HepG2 (cell line): ENCODE results near the gene PPP1CB. TPM values are rescaled to one million over a fixed set of nuclear protein-coding genes. Genes with fewer than 3 reads are reported as not detected.

Experiments
- ARID2 ChIP-seq: sonication (generic); formaldehyde crosslinking; IDR thresholded peaks from 2 replicates; pipeline ENCODE4 v1.8.1; 2022; ENCODE audit warnings: mild to moderate bottlenecking, missing genetic modification reagents, borderline replicate concordance
- DZIP1 ChIP-seq: sonication (generic); formaldehyde crosslinking; IDR thresholded peaks from 2 replicates; pipeline ENCODE4 v1.5.0; 2020; ENCODE audit warnings: mild to moderate bottlenecking, missing genetic modification reagents
- FOXA1 ChIP-seq, 2 experiments: fragments of 450-650 bp in 1 of 2; sonication (generic) in 1 of 2; formaldehyde crosslinking in 1 of 2; IDR thresholded peaks; 2 replicates each; pipeline versions ENCODE4 v1.4.0 to v1.6.1; 2016 to 2020; ENCODE audit warnings: missing genetic modification reagents in 1 of 2
- GZF1 ChIP-seq: sonication (generic); formaldehyde crosslinking; IDR thresholded peaks from 2 replicates; pipeline ENCODE4 v1.5.1; 2020; ENCODE audit warnings: mild to moderate bottlenecking, missing genetic modification reagents
- HMG20B ChIP-seq: conservative IDR thresholded peaks from 2 replicates; pipeline ENCODE4 v1.6.1; 2016; ENCODE audit warnings: missing genetic modification reagents, missing compliant biosample characterization
- IKZF4 ChIP-seq: sonication (generic); formaldehyde crosslinking; IDR thresholded peaks from 2 replicates; pipeline ENCODE4 v1.5.1; 2020; ENCODE audit warnings: borderline replicate concordance, mild to moderate bottlenecking, low read depth, missing genetic modification reagents; ENCODE audit errors: not compliant biosample characterization
- MTA3 ChIP-seq: sonication (generic); formaldehyde crosslinking; IDR thresholded peaks from 2 replicates; pipeline ENCODE4 v1.4.0; 2020; ENCODE audit warnings: missing genetic modification reagents
- SALL1 ChIP-seq: sonication (generic); formaldehyde crosslinking; IDR thresholded peaks from 2 replicates; pipeline ENCODE4 v1.8.0; 2022; ENCODE audit warnings: mild to moderate bottlenecking, missing genetic modification reagents
- THAP9 ChIP-seq: sonication (generic); formaldehyde crosslinking; IDR thresholded peaks from 2 replicates; pipeline ENCODE4; 2020; ENCODE audit warnings: missing genetic modification reagents, mild to moderate bottlenecking, borderline replicate concordance
- ZFAT ChIP-seq: sonication (generic); formaldehyde crosslinking; conservative IDR thresholded peaks from 2 replicates; pipeline ENCODE4 v1.8.1; 2023; ENCODE audit warnings: missing genetic modification reagents, inconsistent platforms
- ZNF354B ChIP-seq: sonication (generic); formaldehyde crosslinking; IDR thresholded peaks from 2 replicates; pipeline ENCODE4 v1.8.0; 2022; ENCODE audit warnings: mild to moderate bottlenecking, missing genetic modification reagents
- polyA plus RNA-seq, 8 experiments: library from polyadenylated mRNA; depleted of rRNA in 3 of 8; stranded (reverse) in 7 of 8; unstranded in 1 of 8; fragments of >200 nt; fragmentation: Illumina TruSeq in 4 of 8; extraction: Trizol in 4 of 8; gene quantifications; 2 replicates each; pipeline versions ENCODE4 v1.2.1 to v1.2.3, GENCODE V29; 2011 to 2016; ENCODE audit warnings: low read depth in 4 of 8, missing spikeins in 1 of 8, mixed read lengths in 1 of 8; ENCODE audit not compliant: insufficient read depth in 1 of 8
- total RNA-seq, 5 experiments: library from RNA; depleted of rRNA; stranded (reverse); fragments of >200 nt; fragmentation: Illumina TruSeq; extraction: Trizol; gene quantifications; 2 replicates each; pipeline ENCODE4 v1.2.3, GENCODE V29; 2016; ENCODE audit warnings: low read depth in 1 of 5
- TF ChIP-seq, protein P1 (sequence below): sonication (generic); formaldehyde crosslinking; IDR thresholded peaks from 2 replicates; pipeline ENCODE4 v1.9.0; 2021; ENCODE audit warnings: missing genetic modification reagents, mild to moderate bottlenecking, borderline replicate concordance
- TF ChIP-seq, protein P2 (sequence below): sonication (generic); formaldehyde crosslinking; IDR thresholded peaks from 2 replicates; pipeline ENCODE4 v1.8.0; 2022; ENCODE audit warnings: missing genetic modification reagents, mild to moderate bottlenecking, moderate library complexity, borderline replicate concordance

PPP1CB gene
- total and polyA plus RNA-seq, 2 of the 13 experiments (the other 11 are each of a cell fraction or from before 2014, with no cell fraction given): 46.9 to 109 TPM

- TF ChIP-seq DZIP1 (0 out of 2 replicates have a peak, but pooled peaks have one; percentile 29), ZFAT (CRISPR knock-in tag) (no peak), THAP9 (no peak), ZNF354B (CRISPR knock-in tag) (no peak), HMG20B (CRISPR knock-in tag) (no peak), FOXA1 (IDR thresholded peaks at IDR 0.05) (no peak), FOXA1 (CRISPR knock-in tag; IDR thresholded peaks at IDR 0.05) (no peak), ARID2 (no peak), SALL1 (CRISPR knock-in tag) (peak; percentile 77), GZF1 (CRISPR knock-in tag) (no peak), IKZF4 (no peak), MTA3 (CRISPR knock-in tag) (no peak)
- TF ChIP-seq, protein P1, sequence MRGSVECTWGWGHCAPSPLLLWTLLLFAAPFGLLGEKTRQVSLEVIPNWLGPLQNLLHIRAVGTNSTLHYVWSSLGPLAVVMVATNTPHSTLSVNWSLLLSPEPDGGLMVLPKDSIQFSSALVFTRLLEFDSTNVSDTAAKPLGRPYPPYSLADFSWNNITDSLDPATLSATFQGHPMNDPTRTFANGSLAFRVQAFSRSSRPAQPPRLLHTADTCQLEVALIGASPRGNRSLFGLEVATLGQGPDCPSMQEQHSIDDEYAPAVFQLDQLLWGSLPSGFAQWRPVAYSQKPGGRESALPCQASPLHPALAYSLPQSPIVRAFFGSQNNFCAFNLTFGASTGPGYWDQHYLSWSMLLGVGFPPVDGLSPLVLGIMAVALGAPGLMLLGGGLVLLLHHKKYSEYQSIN: no peak
- TF ChIP-seq, protein P2, sequence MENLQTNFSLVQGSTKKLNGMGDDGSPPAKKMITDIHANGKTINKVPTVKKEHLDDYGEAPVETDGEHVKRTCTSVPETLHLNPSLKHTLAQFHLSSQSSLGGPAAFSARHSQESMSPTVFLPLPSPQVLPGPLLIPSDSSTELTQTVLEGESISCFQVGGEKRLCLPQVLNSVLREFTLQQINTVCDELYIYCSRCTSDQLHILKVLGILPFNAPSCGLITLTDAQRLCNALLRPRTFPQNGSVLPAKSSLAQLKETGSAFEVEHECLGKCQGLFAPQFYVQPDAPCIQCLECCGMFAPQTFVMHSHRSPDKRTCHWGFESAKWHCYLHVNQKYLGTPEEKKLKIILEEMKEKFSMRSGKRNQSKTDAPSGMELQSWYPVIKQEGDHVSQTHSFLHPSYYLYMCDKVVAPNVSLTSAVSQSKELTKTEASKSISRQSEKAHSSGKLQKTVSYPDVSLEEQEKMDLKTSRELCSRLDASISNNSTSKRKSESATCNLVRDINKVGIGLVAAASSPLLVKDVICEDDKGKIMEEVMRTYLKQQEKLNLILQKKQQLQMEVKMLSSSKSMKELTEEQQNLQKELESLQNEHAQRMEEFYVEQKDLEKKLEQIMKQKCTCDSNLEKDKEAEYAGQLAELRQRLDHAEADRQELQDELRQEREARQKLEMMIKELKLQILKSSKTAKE (CRISPR knock-in tag): 0 out of 2 replicates have a peak, but pooled peaks have one; percentile 40
Observed at GRCh38 chr2:28702415-28702861, 49.2 kb upstream of the PPP1CB start (continued).
